Measurements from ENCODE around the gene KASH5. TPM values are rescaled to one million over a fixed set of nuclear protein-coding genes. Genes with fewer than 3 reads are reported as not detected.

The KASH5 gene
- total RNA-seq, 1 experiment from 2014 or later = not detected

DNA sequence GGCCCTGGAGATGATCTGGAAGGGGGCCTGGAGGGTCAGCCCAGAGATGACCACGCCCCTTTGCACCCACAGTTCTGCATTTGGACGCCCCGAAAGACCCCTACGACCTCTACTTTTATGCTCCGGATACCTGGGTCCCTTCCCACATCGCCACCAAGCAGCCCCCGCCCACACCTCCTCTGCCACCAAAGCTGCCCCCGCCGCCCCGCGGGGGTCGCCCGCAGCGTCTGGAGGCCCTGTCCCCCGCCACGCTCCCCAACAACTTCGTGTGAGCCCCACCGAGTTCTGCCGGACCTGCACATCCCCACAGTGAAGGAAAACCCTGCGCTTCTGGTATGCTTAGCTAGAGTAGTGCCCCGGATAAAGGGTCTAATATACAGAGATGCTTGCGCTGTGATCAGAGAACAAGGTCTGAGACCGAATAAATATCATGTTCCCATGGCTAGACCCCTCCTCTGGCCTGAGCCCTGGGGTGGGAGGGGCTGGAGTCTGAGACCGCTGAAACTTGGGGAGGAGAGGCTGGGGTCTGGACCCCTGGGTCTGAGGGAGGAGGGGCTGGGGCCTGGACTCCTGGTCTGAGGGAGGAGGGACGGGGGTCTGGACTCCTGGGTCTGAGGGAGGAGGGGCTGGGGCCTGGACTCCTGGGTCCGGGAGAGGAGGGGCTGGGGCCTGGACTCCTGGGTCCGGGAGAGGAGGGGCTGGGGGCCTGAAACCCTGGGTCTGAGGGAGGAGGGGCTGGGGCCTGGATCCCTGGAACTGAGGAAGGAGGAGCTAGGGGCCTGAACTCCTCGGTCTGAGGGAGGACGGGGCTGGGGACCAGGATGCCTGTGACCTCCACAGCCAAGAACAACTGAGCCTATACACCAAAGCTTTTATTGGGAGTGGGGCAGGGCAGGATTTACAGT, 40.8 kb downstream of the KASH5 start:
- H3K4me2 ChIP-seq (ENCODE audit: insufficient read depth, insufficient read length, low read length) = peak overlapping the region; percentile 53
- no peak overlapping the region for H3T11ph ChIP-seq (ENCODE audit: low read length)
- no peak overlapping the region for H3K9ac ChIP-seq (ENCODE audit: extremely low read depth, insufficient read length, low read length)
- peaks cover 49 to 73% of the 10 kb centered on the region in 2 experiments for H3K4me1 Mint-ChIP-seq
- no peak overlapping the region for H2BK120ac ChIP-seq (ENCODE audit: low read depth, low read length, poor library complexity, severe bottlenecking)
- no peak overlapping the region for H2AFZ ChIP-seq (ENCODE audit: low read length)
- no peak for DNase-seq
- no peak overlapping the region for H4K8ac ChIP-seq (replicated peaks; ENCODE audit: insufficient read length, low read depth, low read length)
- H3K27ac ChIP-seq (ENCODE audit: insufficient read length, low read depth, low read length) = no peak overlapping the region
- H3K18ac ChIP-seq (ENCODE audit: insufficient read length, low read depth, low read length) = no peak overlapping the region
- peaks cover 79% of the 10 kb centered on the region for H3K27me3 Mint-ChIP-seq (ENCODE audit: low read depth)
- H3K23me2 ChIP-seq (ENCODE audit: insufficient read length, low read depth, low read length, poor library complexity, severe bottlenecking) = peaks cover 20% of the 10 kb centered on the region
- H3K9me3 Mint-ChIP-seq = peaks cover 4 to 5% of the 10 kb centered on the region in 2 experiments; a peak in 3 of 5 replicates
- H4K5ac ChIP-seq (ENCODE audit: insufficient read length, low read depth, low read length) = no peak overlapping the region
- H3K14ac ChIP-seq (ENCODE audit: insufficient read depth, low read length) = no peak overlapping the region
- H4K20me1 ChIP-seq (ENCODE audit: control insufficient read depth, insufficient read depth, insufficient read length) = no peaks in the 10 kb centered on the region
- TF ChIP-seq, protein P1, sequence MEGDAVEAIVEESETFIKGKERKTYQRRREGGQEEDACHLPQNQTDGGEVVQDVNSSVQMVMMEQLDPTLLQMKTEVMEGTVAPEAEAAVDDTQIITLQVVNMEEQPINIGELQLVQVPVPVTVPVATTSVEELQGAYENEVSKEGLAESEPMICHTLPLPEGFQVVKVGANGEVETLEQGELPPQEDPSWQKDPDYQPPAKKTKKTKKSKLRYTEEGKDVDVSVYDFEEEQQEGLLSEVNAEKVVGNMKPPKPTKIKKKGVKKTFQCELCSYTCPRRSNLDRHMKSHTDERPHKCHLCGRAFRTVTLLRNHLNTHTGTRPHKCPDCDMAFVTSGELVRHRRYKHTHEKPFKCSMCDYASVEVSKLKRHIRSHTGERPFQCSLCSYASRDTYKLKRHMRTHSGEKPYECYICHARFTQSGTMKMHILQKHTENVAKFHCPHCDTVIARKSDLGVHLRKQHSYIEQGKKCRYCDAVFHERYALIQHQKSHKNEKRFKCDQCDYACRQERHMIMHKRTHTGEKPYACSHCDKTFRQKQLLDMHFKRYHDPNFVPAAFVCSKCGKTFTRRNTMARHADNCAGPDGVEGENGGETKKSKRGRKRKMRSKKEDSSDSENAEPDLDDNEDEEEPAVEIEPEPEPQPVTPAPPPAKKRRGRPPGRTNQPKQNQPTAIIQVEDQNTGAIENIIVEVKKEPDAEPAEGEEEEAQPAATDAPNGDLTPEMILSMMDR (conservative IDR thresholded peaks at IDR 0.05) = no peak
- H3K23ac ChIP-seq (ENCODE audit: insufficient read length, low read depth, low read length) = no peak overlapping the region
- peak overlapping the region; percentile 53 to 95 (median 86); a peak in 5 of 7 replicates for H3K27ac Mint-ChIP-seq
- peaks cover 3 to 15% (median 6%) of the 10 kb centered on the region in 3 experiments for H3K36me3 Mint-ChIP-seq (ENCODE audit: insufficient read depth in 1 of 3, low read depth in 3 of 3)
- H3K4ac ChIP-seq (ENCODE audit: low read depth, low read length) = no peak overlapping the region
- H3K4me3 Mint-ChIP-seq = peak overlapping the region; percentile 72 to 86
- no peaks in the 10 kb centered on the region for H3K79me2 ChIP-seq (ENCODE audit: insufficient read depth, low read length)
- no peak overlapping the region for H3K56ac ChIP-seq (ENCODE audit: insufficient read length, low read depth, low read length)
- H2BK15ac ChIP-seq (ENCODE audit: low read depth, low read length) = no peak overlapping the region
- peaks cover 2% of the 10 kb centered on the region for H3K4me1 ChIP-seq (ENCODE audit: insufficient read depth, low read length)
- H4K91ac ChIP-seq (ENCODE audit: insufficient read length, low read depth, low read length) = no peak overlapping the region
- H3K9me3 ChIP-seq (ENCODE audit: control insufficient read depth, low read depth, low read length) = no peaks in the 10 kb centered on the region
- no peak overlapping the region for H2BK12ac ChIP-seq (ENCODE audit: insufficient read length, low read depth, low read length)
- peaks cover 15% of the 10 kb centered on the region; the same call in 1 of the 2 replicates for H3K27me3 ChIP-seq (ENCODE audit: insufficient read depth, low read length)
- no peaks in the 10 kb centered on the region for H3K79me1 ChIP-seq (ENCODE audit: insufficient read depth, low read depth, low read length, poor library complexity, severe bottlenecking)
- WGBS (ENCODE audit: extremely low coverage, insufficient read length, low lambda C conversion rate) = no CpG with 5 or more reads among the region's 29 CpGs
- H2AK5ac ChIP-seq (ENCODE audit: insufficient read length, low read length) = no peak overlapping the region
- no peak overlapping the region for H2BK20ac ChIP-seq (ENCODE audit: low read depth, low read length, poor library complexity, severe bottlenecking)
- no peak overlapping the region for H2BK5ac ChIP-seq (ENCODE audit: insufficient read length, low read length)
